HG02610 (cell line): ENCODE data around the gene SLC6A11.

ENCODE experiments used
- ATAC-seq: cut with Tn5 transposase; IDR thresholded peaks from one replicate; pipeline ENCODE4 v1.9.1; 2021; ENCODE audit warnings: mild to moderate bottlenecking, moderate library complexity; ENCODE audit not compliant: unreplicated experiment

Gene SLC6A11

GRCh38 chr3:10949197-10949596 is 133.2 kb downstream of the SLC6A11 start:
- ATAC-seq, result no peak

GRCh38 chr3:10950476-10951294 is 134.7 kb downstream of the SLC6A11 start:
- no peak for ATAC-seq

- no peak for ATAC-seq
Observed at GRCh38 chr3:10951295-10951926, 135.4 kb downstream of the SLC6A11 start.

GRCh38 chr3:10952525-10952924 is 136.5 kb downstream of the SLC6A11 start:
- ATAC-seq, result no peak

GRCh38 chr3:10954740-10955139 is 138.7 kb downstream of the SLC6A11 start:
- no peak for ATAC-seq

- ATAC-seq, result no peak
Observed at GRCh38 chr3:10955711-10956453, 139.9 kb downstream of the SLC6A11 start.

- no peak for ATAC-seq
Observed at GRCh38 chr3:10956531-10956930, 140.5 kb downstream of the SLC6A11 start.

- no peak for ATAC-seq
Observed at GRCh38 chr3:10956986-10957385, 141.0 kb downstream of the SLC6A11 start.

- ATAC-seq, result no peak
Observed at GRCh38 chr3:10957976-10958749, 142.1 kb downstream of the SLC6A11 start.

GRCh38 chr3:10960255-10960654 is 144.2 kb downstream of the SLC6A11 start:
- no peak for ATAC-seq

GRCh38 chr3:10961921-10962320 is 145.9 kb downstream of the SLC6A11 start:
- ATAC-seq, result no peak

- no peak for ATAC-seq
Observed at GRCh38 chr3:10962481-10963036, 146.5 kb downstream of the SLC6A11 start.

- no peak for ATAC-seq
Observed at GRCh38 chr3:10964537-10965167, 148.6 kb downstream of the SLC6A11 start.

- no peak for ATAC-seq
Observed at GRCh38 chr3:10968401-10968800, 152.4 kb downstream of the SLC6A11 start.

- ATAC-seq, result no peak
Observed at GRCh38 chr3:10970306-10970960, 154.4 kb downstream of the SLC6A11 start.

GRCh38 chr3:10972072-10972782 is 156.2 kb downstream of the SLC6A11 start:
- ATAC-seq, result no peak

GRCh38 chr3:10973046-10973595 is 157.1 kb downstream of the SLC6A11 start:
- no peak for ATAC-seq

GRCh38 chr3:10974131-10974530 is 158.1 kb downstream of the SLC6A11 start:
- no peak for ATAC-seq
